H1 (cell line): ENCODE results near the gene PATJ. TPM values are rescaled to one million over a fixed set of nuclear protein-coding genes. Genes with fewer than 3 reads are reported as not detected.

Experiments
- CTCF ChIA-PET: fragments of 300-600 bp; sonication (Branson Sonifier 250); formaldehyde crosslinking; loops from one replicate; lab custom pipeline; 2021; ENCODE audit not compliant: partially characterized antibody; lab: Charles Lee
- POLR2A ChIA-PET: fragments of 300-600 bp; sonication (Branson Sonifier 250); formaldehyde crosslinking; loops from one replicate; lab custom pipeline; 2021; ENCODE audit warnings: inconsistent platforms; ENCODE audit not compliant: partially characterized antibody; lab: Charles Lee
- DNase-seq, 2 experiments: peaks; one replicate each; pipeline versions ENCODE4 v3.0.0 to v3.0.0-alpha.2; 2010 to 2022; ENCODE audit warnings: low spot score in 2 of 2, low read depth in 1 of 2, mixed read lengths in 1 of 2
- FAIRE-seq: peaks from 2 replicates; lab custom pipeline; 2011; peaks lifted over from hg19 to GRCh38; lab: Jason Lieb, UNC
- H2AFZ ChIP-seq: 2 replicates; pipeline ENCODE4 v1.8.1; 2012; ENCODE audit warnings: low read length, inconsistent platforms
- H2AK5ac ChIP-seq: 2 replicates; pipeline ENCODE4 v1.6.1; 2013; ENCODE audit warnings: low read depth, low read length
- H2BK120ac ChIP-seq: replicated peaks from 2 replicates; pipeline ENCODE3; 2013; ENCODE audit warnings: low read depth, low read length, inconsistent platforms
- H2BK12ac ChIP-seq: 2 replicates; pipeline ENCODE4 v1.6.1; 2013; ENCODE audit warnings: low read depth, low read length
- H2BK15ac ChIP-seq: 2 replicates; pipeline ENCODE4 v1.6.1; 2013; ENCODE audit warnings: low read length
- H2BK20ac ChIP-seq: 2 replicates; pipeline ENCODE4 v1.6.1; 2013; ENCODE audit warnings: low read length
- H2BK5ac ChIP-seq: 2 replicates; pipeline ENCODE4 v1.6.1; 2013; ENCODE audit warnings: low read depth, low read length
- H3K14ac ChIP-seq: 2 replicates; pipeline ENCODE4 v1.6.1; 2013; ENCODE audit warnings: inconsistent platforms; ENCODE audit not compliant: insufficient read length
- H3K18ac ChIP-seq: 2 replicates; pipeline ENCODE4 v1.6.1; 2013; ENCODE audit warnings: low read length; ENCODE audit errors: extremely low read depth
- H3K23ac ChIP-seq: 2 replicates; pipeline ENCODE4 v1.6.1; 2013; ENCODE audit warnings: inconsistent platforms; ENCODE audit not compliant: insufficient read length
- H3K23me2 ChIP-seq: 2 replicates; pipeline ENCODE4 v1.6.1; 2013; ENCODE audit warnings: low read depth, low read length
- H3K27ac ChIP-seq: 2 replicates; pipeline ENCODE4 v1.6.1; 2011; ENCODE audit warnings: low read depth, low read length, inconsistent platforms
- H3K27me3 ChIP-seq, 4 experiments: replicated peaks in 1 of 4; 1 replicate in 1 of 4; 2 replicates in 3 of 4; pipeline versions ENCODE4 v1.6.1 to v1.8.1; 2011 to 2013; ENCODE audit warnings: low read length in 3 of 4, mild to moderate bottlenecking in 3 of 4, inconsistent platforms in 2 of 4, mixed read lengths in 2 of 4, moderate library complexity in 1 of 4; ENCODE audit not compliant: control insufficient read depth in 3 of 4, insufficient read depth in 3 of 4; ENCODE audit errors: extremely low read depth in 1 of 4
- H3K36me3 ChIP-seq, 4 experiments: 2 replicates each; pipeline versions ENCODE4 v1.6.1 to v1.8.1; 2011 to 2013; ENCODE audit warnings: mild to moderate bottlenecking in 4 of 4, low read length in 3 of 4, moderate library complexity in 2 of 4, control low read depth in 1 of 4, inconsistent platforms in 1 of 4; ENCODE audit not compliant: insufficient read depth in 4 of 4, control insufficient read depth in 2 of 4
- H3K4ac ChIP-seq: replicated peaks from 2 replicates; pipeline ENCODE3; 2013; ENCODE audit warnings: low read length, low read depth, mixed read lengths, inconsistent platforms; ENCODE audit not compliant: insufficient read length
- H3K4me1 ChIP-seq, 4 experiments: replicated peaks in 1 of 4; 1 replicate in 1 of 4; 2 replicates in 3 of 4; pipeline versions ENCODE4 v1.6.1 to v1.8.1; 2011 to 2013; ENCODE audit warnings: low read length in 3 of 4, inconsistent platforms in 2 of 4, mixed read lengths in 1 of 4; ENCODE audit not compliant: insufficient read depth in 4 of 4, control insufficient read depth in 3 of 4
- H3K4me2 ChIP-seq, 2 experiments: 2 replicates each; pipeline versions ENCODE4 v1.6.1 to v1.8.1; 2011 to 2013; ENCODE audit warnings: low read depth in 2 of 2, low read length in 2 of 2, control low read depth in 1 of 2, inconsistent platforms in 1 of 2, mild to moderate bottlenecking in 1 of 2; ENCODE audit not compliant: insufficient read depth in 1 of 2
- H3K4me3 ChIP-seq, 4 experiments: fragments of 200-600, 300-600 bp in 1 of 4; sonication (generic), shearing (Covaris generic), sonication (Bioruptor Twin) in 1 of 4; 2 replicates each; pipeline versions ENCODE4 v1.5.1 to v1.8.1; 2011 to 2016; ENCODE audit warnings: low read length in 4 of 4, low read depth in 3 of 4, control low read depth in 2 of 4, inconsistent platforms in 2 of 4, mild to moderate bottlenecking in 2 of 4, mixed read lengths in 1 of 4, moderate library complexity in 1 of 4; ENCODE audit not compliant: insufficient read depth in 2 of 4; ENCODE audit errors: extremely low read depth in 1 of 4
- H3K56ac ChIP-seq: replicated peaks from 2 replicates; pipeline ENCODE3; 2013; ENCODE audit warnings: low read depth, mild to moderate bottlenecking, mixed read lengths, low read length, inconsistent platforms; ENCODE audit not compliant: insufficient read length
- H3K79me1 ChIP-seq: 2 replicates; pipeline ENCODE4 v1.6.1; 2013; ENCODE audit warnings: low read depth, low read length, control low read depth
- H3K79me2 ChIP-seq, 2 experiments: 2 replicates each; pipeline versions ENCODE4 v1.6.1 to v1.8.1; 2012 to 2013; ENCODE audit warnings: low read length in 2 of 2, mild to moderate bottlenecking in 2 of 2, inconsistent platforms in 1 of 2; ENCODE audit not compliant: insufficient read depth in 2 of 2, control insufficient read depth in 1 of 2
- H3K9ac ChIP-seq, 4 experiments: replicated peaks in 1 of 4; 1 replicate in 1 of 4; 2 replicates in 3 of 4; pipeline versions ENCODE4 v1.6.1 to v1.8.1; 2011 to 2013; ENCODE audit warnings: low read depth in 3 of 4, low read length in 3 of 4, control low read depth in 2 of 4, mild to moderate bottlenecking in 2 of 4, moderate library complexity in 2 of 4, inconsistent platforms in 1 of 4; ENCODE audit errors: extremely low read depth in 1 of 4
- H3K9me3 ChIP-seq, 2 experiments: 2 replicates each; pipeline versions ENCODE4 v1.6.1 to v1.8.1; 2012 to 2013; ENCODE audit warnings: mild to moderate bottlenecking in 2 of 2, moderate library complexity in 2 of 2, control low read depth in 1 of 2, inconsistent platforms in 1 of 2, low read depth in 1 of 2, low read length in 1 of 2, mixed read lengths in 1 of 2; ENCODE audit not compliant: insufficient read depth in 2 of 2
- H4K20me1 ChIP-seq, 2 experiments: replicated peaks in 1 of 2; 2 replicates each; pipeline versions ENCODE3 to v1.8.1; 2011 to 2013; ENCODE audit warnings: inconsistent platforms in 2 of 2, low read length in 2 of 2, mild to moderate bottlenecking in 1 of 2; ENCODE audit not compliant: insufficient read depth in 2 of 2, control insufficient read depth in 1 of 2
- H4K5ac ChIP-seq: 2 replicates; pipeline ENCODE4 v1.6.1; 2013; ENCODE audit warnings: low read length, low read depth, mixed read lengths, inconsistent platforms; ENCODE audit not compliant: insufficient read length
- H4K8ac ChIP-seq: 2 replicates; pipeline ENCODE4 v1.8.0; 2013; ENCODE audit warnings: mild to moderate bottlenecking, moderate library complexity, low read length, inconsistent platforms; ENCODE audit not compliant: insufficient read depth; ENCODE audit errors: extremely low read depth
- H4K91ac ChIP-seq: replicated peaks from 2 replicates; pipeline ENCODE3; 2013; ENCODE audit warnings: low read length, mixed read lengths, inconsistent platforms; ENCODE audit not compliant: insufficient read length
- ASH2L ChIP-seq: fragments of 200-600, 300-600 bp; sonication (generic); IDR thresholded peaks from one replicate; pipeline ENCODE4 v1.7.1; 2017; ENCODE audit warnings: low read length
- CEBPB ChIP-seq: IDR thresholded peaks from 2 replicates; pipeline ENCODE4 v1.6.1; 2012; ENCODE audit warnings: low read depth, low read length
- EGR1 ChIP-seq: IDR thresholded peaks from 2 replicates; pipeline ENCODE4 v1.6.1; 2011; ENCODE audit warnings: low read depth, low read length, borderline replicate concordance
- HDAC2 ChIP-seq, 2 experiments: fragments of 300-600 bp in 1 of 2; sonication (generic) in 1 of 2; IDR thresholded peaks; 2 replicates each; pipeline ENCODE4 v1.6.1; 2011 to 2012; ENCODE audit warnings: low read depth in 2 of 2, low read length in 2 of 2, mild to moderate bottlenecking in 2 of 2, moderate library complexity in 2 of 2, borderline replicate concordance in 1 of 2, inconsistent platforms in 1 of 2
- HDAC6 ChIP-seq: IDR thresholded peaks from one replicate; pipeline ENCODE4 v1.7.1; 2012; ENCODE audit warnings: low read depth, mild to moderate bottlenecking, inconsistent platforms, low read length, moderate library complexity
- NANOG ChIP-seq: IDR thresholded peaks from 2 replicates; pipeline ENCODE4 v1.6.1; 2011; ENCODE audit warnings: low read length, low read depth, mild to moderate bottlenecking, inconsistent platforms; ENCODE audit not compliant: insufficient read depth, poor library complexity, severe bottlenecking
- POU5F1 ChIP-seq: IDR thresholded peaks from 2 replicates; pipeline ENCODE4 v1.6.1; 2011; ENCODE audit warnings: low read depth, mild to moderate bottlenecking, low read length, moderate library complexity
- SIN3A ChIP-seq, 2 experiments: IDR thresholded peaks in 1 of 2; conservative IDR thresholded peaks in 1 of 2; 2 replicates each; pipeline ENCODE4 v1.6.1; 2011 to 2012; ENCODE audit warnings: low read length in 2 of 2, improper control_type of control experiment in 1 of 2, low read depth in 1 of 2, mild to moderate bottlenecking in 1 of 2
- SRF ChIP-seq: IDR thresholded peaks from 2 replicates; pipeline ENCODE4 v1.6.1; 2011; ENCODE audit warnings: mild to moderate bottlenecking, low read depth, low read length, moderate library complexity
- TAF1 ChIP-seq: IDR thresholded peaks from 2 replicates; pipeline ENCODE4 v1.6.1; 2011; ENCODE audit warnings: mild to moderate bottlenecking, low read depth, low read length
- TBP ChIP-seq: IDR thresholded peaks from 2 replicates; pipeline ENCODE4 v1.6.1; 2011; ENCODE audit warnings: low read depth, low read length, improper control_type of control experiment
- TCF12 ChIP-seq: IDR thresholded peaks from 2 replicates; pipeline ENCODE4 v1.6.1; 2011; ENCODE audit warnings: low read depth, mild to moderate bottlenecking, low read length
- TEAD4 ChIP-seq: IDR thresholded peaks from 2 replicates; pipeline ENCODE4 v1.6.1; 2012; ENCODE audit warnings: low read depth, low read length, inconsistent platforms, mixed read lengths
- WGBS, 2 experiments: shearing (Covaris generic) in 1 of 2; methylation state at CpG; one replicate each; pipeline versions ENCODE4 v1.1.6 to v1.1.7; 2013 to 2015; ENCODE audit warnings: low lambda C conversion rate in 2 of 2, mixed read lengths in 2 of 2, inconsistent platforms in 1 of 2, low coverage in 1 of 2, missing lambda C conversion rate in 1 of 2; ENCODE audit not compliant: insufficient replicate concordance in 2 of 2, insufficient coverage in 1 of 2, insufficient read length in 1 of 2; ENCODE audit errors: extremely low coverage in 1 of 2, missing lambda C conversion rate in 1 of 2; 5-methylcytosine and 5-hydroxymethylcytosine counted together
- polyA plus RNA-seq, 7 experiments: library from polyadenylated mRNA; depleted of rRNA in 3 of 7; stranded (reverse) in 5 of 7; unstranded in 2 of 7; fragments of >200 nt in 5 of 7; fragments of 200-250 nt in 2 of 7; gene quantifications; 1 replicate in 5 of 7; 2 replicates in 1 of 7; 4 replicates in 1 of 7; pipeline versions ENCODE4 v1.2.1 to v1.2.3, GENCODE V29; 2011 to 2013; ENCODE audit warnings: missing spikeins in 2 of 7, mixed read lengths in 2 of 7
- total RNA-seq: library from RNA; stranded (reverse); fragmentation: NEBNext Ultra II Directional; extraction: Animal tissue kit (Norgen Biotek cat#: 25700); gene quantifications from 2 replicates; pipeline ENCODE4 v1.2.1, GENCODE V29; 2021

The PATJ gene
- total and polyA plus RNA-seq, 2 of the 8 experiments (the other 6 are each of a cell fraction or from before 2014, with no cell fraction given) = 8.2 to 55.6 TPM

- H3K23ac ChIP-seq = no peak overlapping the region
- peaks cover 13 to 35% (median 31%) of the 10 kb centered on the region in 4 experiments for H3K4me1 ChIP-seq
- H3K9ac ChIP-seq = no peak overlapping the region
- 0 out of 2 replicates have a peak overlapping the region, but pooled peaks have one; percentile 32 for H2AK5ac ChIP-seq
- H4K5ac ChIP-seq = no peak overlapping the region
- H3K79me2 ChIP-seq = no peaks in the 10 kb centered on the region
- H4K8ac ChIP-seq = no peak overlapping the region
- no peak overlapping the region for H2AFZ ChIP-seq
- no peak overlapping the region for H4K91ac ChIP-seq
- H3K14ac ChIP-seq = no peak overlapping the region
- no peaks in the 10 kb centered on the region for H3K9me3 ChIP-seq
- H2BK120ac ChIP-seq = no peak overlapping the region
- H3K79me1 ChIP-seq = no peaks in the 10 kb centered on the region; the same call in none of the 2 replicates
- H2BK20ac ChIP-seq = 0 out of 2 replicates have a peak overlapping the region, but pooled peaks have one; percentile 92
- H3K27me3 ChIP-seq = no peaks in the 10 kb centered on the region
- H3K18ac ChIP-seq = peak overlapping the region; percentile 92; the same call in 1 of the 2 replicates
- ChIA-PET CTCF (interaction anchor here (1.3 to 1.7 kb wide), 2 partner anchors 37 to 169 kb away, joined by 3 read pairs; no protein-coding TSS in a partner anchor), POLR2A (interaction anchor here (0.9 to 27.8 kb wide), 3 partner anchors 12 to 254 kb away, joined by 3 to 1232 read pairs (median 7); partner anchors contain the start of gene L1TD1)
- H2BK5ac ChIP-seq = peak overlapping the region; percentile 95; the same call in 1 of the 2 replicates
- no peak overlapping the region for H3K4ac ChIP-seq
- no peak for DNase-seq
- no peak overlapping the region for H3K56ac ChIP-seq
- FAIRE-seq = peak; percentile 24
- H3K4me3 ChIP-seq = peak overlapping the region; percentile 7 to 48 (median 18); a peak in 6 of 8 replicates
- H3K27ac ChIP-seq = peak overlapping the region; percentile 51; the same call in 1 of the 2 replicates
- WGBS, 2 experiments = 4% methylated on average over 7 of the region's 7 CpGs; no CpG with 5 or more reads in 1 of the 2 experiments
- H3K23me2 ChIP-seq = no peaks in the 10 kb centered on the region
- no peaks in the 10 kb centered on the region for H4K20me1 ChIP-seq
- no peak overlapping the region for H2BK15ac ChIP-seq
- H2BK12ac ChIP-seq = no peak overlapping the region
- H3K36me3 ChIP-seq = no peaks in the 10 kb centered on the region
- H3K4me2 ChIP-seq = peak overlapping the region; percentile 60 to 70
- TF ChIP-seq SIN3A (conservative IDR thresholded peaks at IDR 0.05 in 1 of 2, IDR thresholded peaks at IDR 0.05 in 1 of 2; ENCODE audit: low read depth in 1 of 2, low read length in 2 of 2) (no peak), TBP (0 out of 2 replicates have a peak, but pooled peaks have one; percentile 12), TAF1 (peak; percentile 47; the same call in 1 of the 2 replicates), HDAC2 (IDR thresholded peaks at IDR 0.05; ENCODE audit: borderline replicate concordance in 1 of 2, low read depth in 2 of 2, low read length in 2 of 2) (peak in 1 of 2 experiments; percentile 43; a peak in 1 of 4 replicates), POU5F1 (0 out of 2 replicates have a peak, but pooled peaks have one; percentile 33), ASH2L (no peak), CEBPB (no peak), TEAD4 (peak; percentile 48; the same call in 1 of the 2 replicates), SRF (no peak), EGR1 (no peak), HDAC6 (no peak), TCF12 (no peak), NANOG (peak; percentile 52)
These were observed 439.3 kb downstream of the PATJ start for GRCh38 chr1:62181532-62181931.
